Endothelial cell of umbilical vein (primary cell): ENCODE results near the gene BTLA. TPM values are rescaled to one million over a fixed set of nuclear protein-coding genes. Genes with fewer than 3 reads are reported as not detected.

ENCODE experiments used
- BruUV-seq: library from RNA; stranded (reverse); fragments of 400-500 nt; replicated peaks from 2 replicates; lab custom pipeline; 2021; lab: Mats Ljungman, UMichigan
- CTCF ChIA-PET: fragments of 300-600, 350-600 bp; sonication (Branson Sonifier 250); formaldehyde crosslinking; loops from one replicate; lab custom pipeline; 2021; ENCODE audit warnings: antibody characterized with exemption, inconsistent platforms; lab: Charles Lee
- POLR2A ChIA-PET: fragments of 300-600, 350-600 bp; sonication (Branson Sonifier 250); formaldehyde crosslinking; loops from one replicate; lab custom pipeline; 2021; ENCODE audit warnings: antibody characterized with exemption, inconsistent platforms; lab: Charles Lee
- DNase-seq: peaks from one replicate; pipeline ENCODE4 v3.0.0-alpha.2; 2011; ENCODE audit warnings: low read depth, low spot score
- FAIRE-seq: peaks from 2 replicates; lab custom pipeline; 2011; peaks lifted over from hg19 to GRCh38; lab: Jason Lieb, UNC
- H2AFZ ChIP-seq: 2 replicates; pipeline ENCODE4 v1.6.0; 2012; ENCODE audit warnings: low read depth, low read length, control low read depth, inconsistent platforms
- H3K27ac ChIP-seq: 2 replicates; pipeline ENCODE4 v1.5.1; 2011; ENCODE audit warnings: low read depth, mild to moderate bottlenecking, control low read depth, low read length, moderate library complexity; ENCODE audit not compliant: insufficient read depth
- H3K27me3 ChIP-seq, 2 experiments: 2 replicates each; pipeline versions ENCODE4 v1.6.0 to v1.6.1; 2011; ENCODE audit warnings: low read length in 2 of 2, mixed read lengths in 1 of 2; ENCODE audit not compliant: control insufficient read depth in 2 of 2, insufficient read depth in 2 of 2
- H3K36me3 ChIP-seq, 2 experiments: 2 replicates in 1 of 2; 3 replicates in 1 of 2; pipeline ENCODE4 v1.5.1; 2011; ENCODE audit warnings: low read length in 2 of 2, mild to moderate bottlenecking in 1 of 2, moderate library complexity in 1 of 2; ENCODE audit not compliant: control insufficient read depth in 2 of 2, insufficient read depth in 2 of 2; ENCODE audit errors: extremely low read depth in 1 of 2
- H3K4me1 ChIP-seq: 3 replicates; pipeline ENCODE4 v1.5.1; 2011; ENCODE audit warnings: mild to moderate bottlenecking, low read length; ENCODE audit not compliant: control insufficient read depth, insufficient read depth; ENCODE audit errors: extremely low read depth
- H3K4me2 ChIP-seq: 2 replicates; pipeline ENCODE4 v1.6.1; 2011; ENCODE audit warnings: low read length, control low read depth, mixed read lengths; ENCODE audit not compliant: insufficient read depth
- H3K4me3 ChIP-seq, 3 experiments: fragments of 200-600 bp in 1 of 3; sonication (generic), shearing (Covaris generic) in 1 of 3; replicated peaks in 1 of 3; 2 replicates each; pipeline ENCODE4 v1.5.1; 2011 to 2016; ENCODE audit warnings: control low read depth in 3 of 3, low read length in 3 of 3, mild to moderate bottlenecking in 2 of 3, inconsistent platforms in 1 of 3, low read depth in 1 of 3, moderate library complexity in 1 of 3; ENCODE audit not compliant: insufficient read depth in 1 of 3
- H3K79me2 ChIP-seq: 2 replicates; pipeline ENCODE4 v1.6.0; 2012; ENCODE audit warnings: low read length, inconsistent platforms; ENCODE audit not compliant: control insufficient read depth, insufficient read depth
- H3K9ac ChIP-seq: replicated peaks from 2 replicates; pipeline ENCODE3; 2011; ENCODE audit warnings: low read length, control low read depth; ENCODE audit not compliant: insufficient read depth; ENCODE audit errors: extremely low read depth
- H3K9me1 ChIP-seq: replicated peaks from 3 replicates; pipeline ENCODE4 v1.6.0; 2011; ENCODE audit warnings: mild to moderate bottlenecking, low read length; ENCODE audit not compliant: control insufficient read depth, insufficient read depth; ENCODE audit errors: extremely low read depth
- H3K9me3 ChIP-seq: replicated peaks from 2 replicates; pipeline ENCODE4 v1.5.1; 2012; ENCODE audit warnings: low read length, inconsistent platforms; ENCODE audit not compliant: control insufficient read depth, insufficient read depth
- H4K20me1 ChIP-seq: replicated peaks from 2 replicates; pipeline ENCODE3; 2011; ENCODE audit warnings: mild to moderate bottlenecking, low read length; ENCODE audit not compliant: control insufficient read depth, insufficient read depth; ENCODE audit errors: extremely low read depth
- CTCF ChIP-seq, 2 donors: IDR thresholded peaks; 1 replicate in 1 of 2; 2 replicates in 1 of 2; pipeline ENCODE4 v1.5.1; 2011; ENCODE audit warnings: low read length in 2 of 2, mild to moderate bottlenecking in 2 of 2, moderate library complexity in 2 of 2, control low read depth in 1 of 2, inconsistent platforms in 1 of 2, low read depth in 1 of 2; ENCODE audit not compliant: insufficient read depth in 1 of 2; ENCODE audit errors: extremely low read depth in 1 of 2
- EZH2 ChIP-seq: IDR thresholded peaks from 2 replicates; pipeline ENCODE4 v1.6.1; 2012; ENCODE audit warnings: borderline replicate concordance, low read depth, mild to moderate bottlenecking, moderate library complexity, low read length, inconsistent platforms; ENCODE audit not compliant: severe bottlenecking
- FOS ChIP-seq: IDR thresholded peaks from 2 replicates; pipeline ENCODE4 v1.6.1; 2011; ENCODE audit warnings: mild to moderate bottlenecking, low read length, moderate library complexity, borderline replicate concordance; ENCODE audit not compliant: insufficient read depth
- GATA2 ChIP-seq: IDR thresholded peaks from 2 replicates; pipeline ENCODE4 v1.7.0; 2011; ENCODE audit warnings: low read depth, mild to moderate bottlenecking, moderate library complexity, mixed read lengths, low read length; ENCODE audit not compliant: insufficient read length, insufficient read depth
- JUN ChIP-seq: IDR thresholded peaks from 2 replicates; pipeline ENCODE4 v1.6.1; 2011; ENCODE audit warnings: borderline replicate concordance, low read depth; ENCODE audit not compliant: insufficient read length, insufficient read depth
- MAX ChIP-seq: IDR thresholded peaks from 2 replicates; pipeline ENCODE4 v1.6.1; 2011; ENCODE audit not compliant: insufficient read depth, insufficient read length
- MYC ChIP-seq: IDR thresholded peaks from one replicate; pipeline ENCODE4 v1.6.1; 2011; ENCODE audit warnings: mild to moderate bottlenecking, low read depth, low read length
- POLR2A ChIP-seq: IDR thresholded peaks from 2 replicates; pipeline ENCODE4 v1.6.1; 2012; ENCODE audit warnings: low read depth, mild to moderate bottlenecking, control low read depth, low read length
- POLR2AphosphoS5 ChIP-seq: IDR thresholded peaks from 2 replicates; pipeline ENCODE4 v1.6.1; 2012; ENCODE audit warnings: low read depth, mild to moderate bottlenecking, control low read depth, low read length, moderate library complexity; ENCODE audit not compliant: insufficient read depth
- dilution Hi-C: fragments of 300-500 bp; cut with MboI; formaldehyde crosslinking; loops from one replicate; pipeline ENCODE4 v1.15.0; 2019; ENCODE audit warnings: low sequenced_read_pairs; ENCODE audit not compliant: extremely low pct_ligation_motif_present
- intact Hi-C: fragments of 100-400 bp; cut with micrococcal nuclease; formaldehyde crosslinking; loops from one replicate; pipeline ENCODE4 v1.10.0; 2022
- polyA plus RNA-seq, 4 experiments: library from polyadenylated mRNA; depleted of rRNA in 3 of 4; stranded (reverse) in 3 of 4; unstranded in 1 of 4; fragments of >200 nt; gene quantifications; 2 replicates each; pipeline versions ENCODE4 v1.2.1 to v1.2.3, GENCODE V29; 2011 to 2012; ENCODE audit warnings: missing spikeins in 1 of 4
- total RNA-seq: library from RNA; stranded (reverse); gene quantifications from 2 replicates; pipeline ENCODE4 v1.2.3, GENCODE V29; 2021

BTLA gene
- total and polyA plus RNA-seq, 2 donors (not counting 3 experiments of a cell fraction or from before 2014, with no cell fraction given) = not detected

- Histone ChIP-seq H3K4me2 (no peak overlapping the region), H3K9me1 (no peaks in the 10 kb centered on the region), H3K4me3 (no peak overlapping the region), H3K36me3 (no peaks in the 10 kb centered on the region), H3K27ac (no peak overlapping the region), H4K20me1 (no peaks in the 10 kb centered on the region), H3K9ac (no peak overlapping the region), H2AFZ (no peak overlapping the region), H3K4me1 (no peaks in the 10 kb centered on the region), H3K27me3 (no peaks in the 10 kb centered on the region), H3K9me3 (no peaks in the 10 kb centered on the region), H3K79me2 (no peaks in the 10 kb centered on the region)
- no peak for FAIRE-seq
- ChIA-PET CTCF (no interaction called here), POLR2A (no interaction called here)
- DNase-seq = no peak
- TF ChIP-seq FOS (no peak), GATA2 (no peak), POLR2A (no peak), MAX (no peak), JUN (no peak), POLR2AphosphoS5 (no peak), EZH2 (no peak), MYC (no peak), CTCF (IDR thresholded peaks at IDR 0.05; ENCODE audit: extremely low read depth in 1 of 2, insufficient read depth in 1 of 2, low read depth in 1 of 2, low read length in 2 of 2) (no peak)
- dilution Hi-C loops (no loop called here), intact Hi-C loops (no loop called here)
- no TSS peak for BruUV-seq
Observed at GRCh38 chr3:112415390-112415789, 83.9 kb downstream of the BTLA start.

Other genes starting within 250 kb of the BTLA start
- 0.09 TPM in 1 of 2 replicates, not detected in the other for gene SLC9C1, start 205.3 kb downstream of the BTLA start, total RNA-seq
- gene SLC9C1, start 205.3 kb downstream of the BTLA start, polyA plus RNA-seq = not detected in 2 replicates
- gene CD200, start 166.3 kb downstream of the BTLA start, total RNA-seq = 7.2 and 8.2 TPM in 2 replicates
- gene CD200, start 166.3 kb downstream of the BTLA start, polyA plus RNA-seq = 6.9 and 8.1 TPM in 2 replicates
- 62.4 TPM in 2 replicates for gene ATG3, start 62.5 kb upstream of the BTLA start, total RNA-seq
- gene ATG3, start 62.5 kb upstream of the BTLA start, polyA plus RNA-seq = 33.0 and 36.0 TPM in 2 replicates
- 25.1 and 25.6 TPM in 2 replicates for gene SLC35A5, start 62.6 kb upstream of the BTLA start, total RNA-seq
- 27.7 and 40.1 TPM in 2 replicates for gene SLC35A5, start 62.6 kb upstream of the BTLA start, polyA plus RNA-seq
- 59.3 and 77.2 TPM in 2 replicates for gene CCDC80, start 141.7 kb upstream of the BTLA start, total RNA-seq
- gene CCDC80, start 141.7 kb upstream of the BTLA start, polyA plus RNA-seq = 18.5 and 28.4 TPM in 2 replicates